ENCODE data around the gene IL17RB. TPM values are rescaled to one million over a fixed set of nuclear protein-coding genes. Genes with fewer than 3 reads are reported as not detected.

Gene IL17RB
- total RNA-seq, 4 donors from 2014 or later, result 3.3 to 7.1 (median 5.0) TPM

GRCh38 chr3:53813876-53814275 lies 32.5 kb upstream of the IL17RB start:
- 91 to 94% methylated on average over 10 of the region's 10 CpGs for WGBS, 2 donors
- TF ChIP-seq EP300 (IDR thresholded peaks at IDR 0.05), result no peak
- no peak for TF ChIP-seq CTCF (IDR thresholded peaks at IDR 0.05)
- TF ChIP-seq POLR2A (IDR thresholded peaks at IDR 0.05), result no peak
- H3K9me3 ChIP-seq, result no peaks in the 10 kb centered on the region
- no peaks in the 10 kb centered on the region for H3K4me1 ChIP-seq
- no peaks in the 10 kb centered on the region for H3K27me3 ChIP-seq
- H3K4me3 ChIP-seq, result no peak overlapping the region
- no peak for DNase-seq (ENCODE audit: low spot score in 2 of 2)
- no peak overlapping the region for H3K27ac ChIP-seq
- H3K36me3 ChIP-seq, result peaks cover 0 to 56% (median 0%) of the 10 kb centered on the region in 3 donors

GRCh38 chr3:53815067-53815466 lies 31.3 kb upstream of the IL17RB start:
- 92 to 97% methylated on average over 4 of the region's 4 CpGs for WGBS, 2 donors
- Histone ChIP-seq H3K27ac (no peak overlapping the region), H3K36me3 (peaks cover 0 to 63% (median 0%) of the 10 kb centered on the region in 3 donors), H3K4me3 (no peak overlapping the region), H3K9me3 (no peaks in the 10 kb centered on the region), H3K4me1 (no peaks in the 10 kb centered on the region), H3K27me3 (no peaks in the 10 kb centered on the region)
- no peak for DNase-seq (ENCODE audit: low spot score in 2 of 2)
- no peak for TF ChIP-seq EP300 (IDR thresholded peaks at IDR 0.05)
- no peak for TF ChIP-seq CTCF (IDR thresholded peaks at IDR 0.05)
- no peak for TF ChIP-seq POLR2A (IDR thresholded peaks at IDR 0.05)

- no peaks in the 10 kb centered on the region for H3K4me1 ChIP-seq
- H3K27ac ChIP-seq, result no peak overlapping the region
- DNase-seq (ENCODE audit: low spot score in 2 of 2), result no peak
- TF ChIP-seq CTCF (IDR thresholded peaks at IDR 0.05) (no peak), POLR2A (IDR thresholded peaks at IDR 0.05) (no peak), EP300 (IDR thresholded peaks at IDR 0.05) (no peak)
- no peak overlapping the region for H3K4me3 ChIP-seq
- H3K36me3 ChIP-seq, result peaks cover 0 to 65% (median 0%) of the 10 kb centered on the region in 3 donors
- H3K27me3 ChIP-seq, result no peaks in the 10 kb centered on the region
- WGBS, 2 donors, result 95 to 97% methylated on average over 7 of the region's 7 CpGs
- H3K9me3 ChIP-seq, result no peaks in the 10 kb centered on the region
Observed at GRCh38 chr3:53815651-53816050, 30.7 kb upstream of the IL17RB start.

GRCh38 chr3:53816425-53816824 lies 29.9 kb upstream of the IL17RB start:
- no peak overlapping the region for H3K4me3 ChIP-seq
- no peaks in the 10 kb centered on the region for H3K9me3 ChIP-seq
- no peak overlapping the region for H3K27ac ChIP-seq
- H3K4me1 ChIP-seq, result no peaks in the 10 kb centered on the region
- TF ChIP-seq CTCF (IDR thresholded peaks at IDR 0.05) (no peak), EP300 (IDR thresholded peaks at IDR 0.05) (no peak), POLR2A (IDR thresholded peaks at IDR 0.05) (no peak)
- DNase-seq (ENCODE audit: low spot score in 2 of 2), result no peak
- H3K36me3 ChIP-seq, result peaks cover 0 to 60% (median 0%) of the 10 kb centered on the region in 3 donors
- H3K27me3 ChIP-seq, result no peaks in the 10 kb centered on the region
- 77% methylated on average over 4 of the region's 4 CpGs for WGBS, 2 donors

GRCh38 chr3:53817211-53817610 lies 29.2 kb upstream of the IL17RB start:
- no peak for DNase-seq (ENCODE audit: low spot score in 2 of 2)
- 83 to 85% methylated on average over 4 to 6 of the region's 6 CpGs for whole genome bisulfite sequencing, 2 donors
- Histone ChIP-seq H3K4me1 (no peaks in the 10 kb centered on the region), H3K9me3 (no peaks in the 10 kb centered on the region), H3K27ac (no peak overlapping the region), H3K27me3 (no peaks in the 10 kb centered on the region), H3K36me3 (peaks cover 0 to 60% (median 0%) of the 10 kb centered on the region in 3 donors), H3K4me3 (no peak overlapping the region)
- TF ChIP-seq CTCF (IDR thresholded peaks at IDR 0.05) (no peak), EP300 (IDR thresholded peaks at IDR 0.05) (no peak), POLR2A (IDR thresholded peaks at IDR 0.05) (no peak)

Data from tibial nerve (tissue), 4 donors.